Measurements from ENCODE around the gene EXOSC10. TPM values are rescaled to one million over a fixed set of nuclear protein-coding genes. Genes with fewer than 3 reads are reported as not detected.
"Not testable (repeated sequence)": the region's sequence is repeated elsewhere in the genome, so short reads cannot be mapped to it uniquely, and the experiment has no call there.

The EXOSC10 gene
- total and polyA plus RNA-seq, 2 donors (not counting 3 experiments of a cell fraction or from before 2014, with no cell fraction given) = 74.9 to 103 TPM

DNA sequence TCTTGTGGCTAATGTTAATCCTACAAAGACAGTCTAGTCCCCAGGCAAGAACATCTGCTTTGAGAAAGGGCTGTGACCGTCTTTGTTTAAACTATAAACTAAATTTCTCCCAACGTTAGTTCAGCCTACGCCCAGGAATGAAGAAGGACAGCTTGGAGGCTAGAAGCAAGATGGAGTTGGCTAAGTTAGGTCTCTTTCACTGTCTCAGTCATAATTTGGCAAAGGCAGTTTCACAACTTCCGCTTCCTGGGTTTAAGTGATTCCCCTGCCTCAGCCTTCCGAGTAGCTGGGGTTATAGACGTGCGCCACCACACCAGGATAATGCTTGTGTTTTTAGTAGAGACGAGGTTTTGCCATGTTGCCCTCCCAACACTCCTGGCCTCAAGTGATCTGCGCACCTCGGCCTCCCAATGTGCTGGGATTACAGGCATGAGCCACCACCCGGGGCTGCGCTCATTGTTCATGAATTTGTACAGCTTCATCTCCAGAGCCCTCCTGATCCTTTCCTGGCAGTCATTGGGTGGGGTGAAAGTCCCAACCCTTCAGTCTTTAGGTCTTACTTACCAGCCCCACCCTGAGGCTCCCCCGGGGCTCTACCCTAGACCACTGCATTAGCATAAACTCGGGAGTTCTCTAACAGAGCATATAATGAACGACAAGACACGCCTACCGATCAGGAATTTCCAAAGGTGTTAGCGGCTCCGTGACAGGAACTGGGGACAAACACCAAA, 47.7 kb downstream of the EXOSC10 start:
- FAIRE-seq (no peak), DNase-seq (ENCODE audit: low read depth, low spot score) (no peak)
- Histone ChIP-seq H3K4me3 (replicated peaks in 1 of 3; ENCODE audit: insufficient read depth in 1 of 3, low read depth in 1 of 3, low read length in 3 of 3) (no peak overlapping the region), H3K36me3 (ENCODE audit: control insufficient read depth in 2 of 2, extremely low read depth in 1 of 2, insufficient read depth in 2 of 2, low read length in 2 of 2) (peaks cover 0 to 9% of the 10 kb centered on the region in 2 experiments), H3K9ac (replicated peaks; ENCODE audit: extremely low read depth, insufficient read depth, low read length) (no peak overlapping the region), H3K4me1 (ENCODE audit: control insufficient read depth, extremely low read depth, insufficient read depth, low read length) (no peaks in the 10 kb centered on the region), H2AFZ (ENCODE audit: low read depth, low read length) (no peak overlapping the region), H3K9me1 (replicated peaks; ENCODE audit: control insufficient read depth, extremely low read depth, insufficient read depth, low read length) (no peaks in the 10 kb centered on the region), H3K9me3 (replicated peaks; ENCODE audit: control insufficient read depth, insufficient read depth, low read length) (no peaks in the 10 kb centered on the region), H3K27ac (ENCODE audit: insufficient read depth, low read depth, low read length) (no peak overlapping the region), H3K79me2 (ENCODE audit: control insufficient read depth, insufficient read depth, low read length) (no peaks in the 10 kb centered on the region), H3K4me2 (ENCODE audit: insufficient read depth, low read length) (no peak overlapping the region), H3K27me3 (ENCODE audit: control insufficient read depth in 2 of 2, insufficient read depth in 2 of 2, low read length in 2 of 2) (no peaks in the 10 kb centered on the region), H4K20me1 (replicated peaks; ENCODE audit: control insufficient read depth, extremely low read depth, insufficient read depth, low read length) (no peaks in the 10 kb centered on the region)
- TF ChIP-seq POLR2AphosphoS5 (IDR thresholded peaks at IDR 0.05; ENCODE audit: insufficient read depth, low read depth, low read length) = no peak
- TF ChIP-seq JUN (IDR thresholded peaks at IDR 0.05; ENCODE audit: borderline replicate concordance, insufficient read depth, insufficient read length, low read depth) = no peak
- TF ChIP-seq, protein P1, sequence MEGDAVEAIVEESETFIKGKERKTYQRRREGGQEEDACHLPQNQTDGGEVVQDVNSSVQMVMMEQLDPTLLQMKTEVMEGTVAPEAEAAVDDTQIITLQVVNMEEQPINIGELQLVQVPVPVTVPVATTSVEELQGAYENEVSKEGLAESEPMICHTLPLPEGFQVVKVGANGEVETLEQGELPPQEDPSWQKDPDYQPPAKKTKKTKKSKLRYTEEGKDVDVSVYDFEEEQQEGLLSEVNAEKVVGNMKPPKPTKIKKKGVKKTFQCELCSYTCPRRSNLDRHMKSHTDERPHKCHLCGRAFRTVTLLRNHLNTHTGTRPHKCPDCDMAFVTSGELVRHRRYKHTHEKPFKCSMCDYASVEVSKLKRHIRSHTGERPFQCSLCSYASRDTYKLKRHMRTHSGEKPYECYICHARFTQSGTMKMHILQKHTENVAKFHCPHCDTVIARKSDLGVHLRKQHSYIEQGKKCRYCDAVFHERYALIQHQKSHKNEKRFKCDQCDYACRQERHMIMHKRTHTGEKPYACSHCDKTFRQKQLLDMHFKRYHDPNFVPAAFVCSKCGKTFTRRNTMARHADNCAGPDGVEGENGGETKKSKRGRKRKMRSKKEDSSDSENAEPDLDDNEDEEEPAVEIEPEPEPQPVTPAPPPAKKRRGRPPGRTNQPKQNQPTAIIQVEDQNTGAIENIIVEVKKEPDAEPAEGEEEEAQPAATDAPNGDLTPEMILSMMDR (IDR thresholded peaks at IDR 0.05; ENCODE audit: extremely low read depth in 1 of 2, insufficient read depth in 1 of 2, low read depth in 1 of 2, low read length in 2 of 2) = no peak
- no peak for TF ChIP-seq FOS (IDR thresholded peaks at IDR 0.05; ENCODE audit: borderline replicate concordance, insufficient read depth, low read length)
- no peak for TF ChIP-seq MYC (IDR thresholded peaks at IDR 0.05; ENCODE audit: low read depth, low read length)
- no peak for TF ChIP-seq EZH2 (IDR thresholded peaks at IDR 0.05; ENCODE audit: borderline replicate concordance, low read depth, low read length, severe bottlenecking)
- TF ChIP-seq GATA2 (IDR thresholded peaks at IDR 0.05; ENCODE audit: insufficient read depth, insufficient read length, low read depth, low read length) = no peak
- TF ChIP-seq POLR2A (IDR thresholded peaks at IDR 0.05; ENCODE audit: low read depth, low read length) = no peak
- TF ChIP-seq, protein P2, sequence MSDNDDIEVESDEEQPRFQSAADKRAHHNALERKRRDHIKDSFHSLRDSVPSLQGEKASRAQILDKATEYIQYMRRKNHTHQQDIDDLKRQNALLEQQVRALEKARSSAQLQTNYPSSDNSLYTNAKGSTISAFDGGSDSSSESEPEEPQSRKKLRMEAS (IDR thresholded peaks at IDR 0.05; ENCODE audit: insufficient read depth, insufficient read length) = no peak
- CTCF ChIA-PET = interaction anchor here (8.5 kb wide), 1 partner anchor 15 kb away, joined by 77 read pairs; no protein-coding TSS in a partner anchor
- POLR2A ChIA-PET = no interaction called here
- intact Hi-C loops (cut with micrococcal nuclease) (no loop called here), dilution Hi-C loops (cut with MboI; ENCODE audit: extremely low pct_ligation_motif_present, low sequenced_read_pairs) (no loop called here)
- BruUV-seq (replicated peaks) = no TSS peak

DNA sequence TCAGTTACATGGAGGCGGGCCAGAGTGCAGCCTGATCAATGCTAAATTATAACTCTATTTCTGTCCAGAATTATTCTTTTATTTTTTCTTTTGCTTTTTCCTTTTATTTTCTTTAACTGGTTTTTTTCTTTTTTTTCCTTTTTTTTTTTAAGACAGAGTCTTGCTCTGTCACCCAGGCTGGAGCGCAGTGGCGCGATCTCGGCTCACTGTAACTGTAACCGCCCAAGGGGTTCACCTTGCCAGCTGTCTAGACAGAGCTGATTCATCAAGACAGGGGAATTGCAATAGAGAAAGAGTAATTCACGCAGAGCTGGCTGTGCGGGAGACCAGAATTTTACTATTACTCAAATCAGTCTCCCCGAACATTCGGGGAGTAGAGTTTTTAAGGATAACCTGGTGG, 48.5 kb downstream of the EXOSC10 start:
- H3K79me2 ChIP-seq (ENCODE audit: control insufficient read depth, insufficient read depth, low read length); H3K27ac ChIP-seq (ENCODE audit: insufficient read depth, low read depth, low read length); intact Hi-C loops (cut with micrococcal nuclease); H2AFZ ChIP-seq (ENCODE audit: low read depth, low read length); H4K20me1 ChIP-seq (replicated peaks; ENCODE audit: control insufficient read depth, extremely low read depth, insufficient read depth, low read length); H3K9me1 ChIP-seq (replicated peaks; ENCODE audit: control insufficient read depth, extremely low read depth, insufficient read depth, low read length); H3K9me3 ChIP-seq (replicated peaks; ENCODE audit: control insufficient read depth, insufficient read depth, low read length); H3K4me1 ChIP-seq (ENCODE audit: control insufficient read depth, extremely low read depth, insufficient read depth, low read length); H3K9ac ChIP-seq (replicated peaks; ENCODE audit: extremely low read depth, insufficient read depth, low read length); H3K27me3 ChIP-seq (ENCODE audit: control insufficient read depth in 2 of 2, insufficient read depth in 2 of 2, low read length in 2 of 2); FAIRE-seq; H3K4me3 ChIP-seq (replicated peaks in 1 of 3; ENCODE audit: insufficient read depth in 1 of 3, low read depth in 1 of 3, low read length in 3 of 3); BruUV-seq (replicated peaks); POLR2A ChIA-PET; H3K4me2 ChIP-seq (ENCODE audit: insufficient read depth, low read length); H3K36me3 ChIP-seq (ENCODE audit: control insufficient read depth in 2 of 2, extremely low read depth in 1 of 2, insufficient read depth in 2 of 2, low read length in 2 of 2); DNase-seq (ENCODE audit: low read depth, low spot score); dilution Hi-C loops (cut with MboI; ENCODE audit: extremely low pct_ligation_motif_present, low sequenced_read_pairs): not testable (repeated sequence)
- CTCF ChIA-PET = interaction anchor here (0.7 to 8.5 kb wide), 2 partner anchors 14 to 66 kb away, joined by 3 to 77 read pairs; no protein-coding TSS in a partner anchor
